ENCODE data around the gene RPS16. TPM values are rescaled to one million over a fixed set of nuclear protein-coding genes. Genes with fewer than 3 reads are reported as not detected.

The RPS16 gene
- total and polyA plus RNA-seq, 9 of the 15 experiments (the other 6 are each of a cell fraction or from before 2014, with no cell fraction given) = 82.6 to 3,671 (median 2,204) TPM

DNA sequence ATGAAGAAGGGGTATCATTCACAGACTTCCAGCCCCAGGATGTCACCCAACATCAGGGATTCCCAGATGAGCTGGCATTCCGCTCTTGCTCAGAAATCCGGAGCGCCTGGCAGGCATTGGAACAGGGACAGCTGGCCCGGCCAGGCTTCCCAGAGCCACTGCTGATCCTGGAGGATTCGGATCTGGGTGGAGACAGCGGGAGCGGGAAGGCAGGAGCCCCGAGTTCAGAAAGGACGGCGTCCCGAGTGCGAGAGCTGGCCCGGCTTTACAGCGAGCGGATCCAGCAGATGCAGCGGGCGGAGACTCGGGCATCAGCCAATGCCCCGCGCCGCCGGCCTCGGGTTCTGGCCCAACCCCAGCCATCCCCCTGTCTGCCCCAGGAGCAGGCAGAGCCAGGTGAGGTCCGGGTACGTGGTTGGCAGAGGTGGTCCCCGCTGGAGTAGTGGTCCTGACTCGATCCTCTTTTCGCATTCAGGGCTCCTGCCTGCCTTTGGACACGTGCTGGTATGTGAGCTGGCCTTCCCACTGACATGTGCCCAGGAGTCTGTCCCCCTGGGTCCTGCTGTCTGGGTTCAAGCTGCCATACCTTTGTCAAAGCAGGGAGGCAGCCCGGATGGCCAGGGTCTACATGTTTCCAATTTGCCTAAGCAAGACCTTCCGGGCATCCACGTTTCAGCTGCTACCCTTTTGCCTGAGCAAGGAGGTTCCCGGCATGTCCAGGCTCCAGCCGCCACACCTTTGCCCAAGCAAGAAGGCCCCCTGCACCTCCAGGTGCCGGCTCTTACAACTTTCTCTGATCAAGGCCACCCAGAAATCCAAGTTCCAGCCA lies 12.3 kb downstream of the RPS16 start:
- no peak for ATAC-seq
- Histone ChIP-seq H2AFZ (ENCODE audit: low read depth, low read length) (no peak overlapping the region), H3K36me3 (ENCODE audit: control insufficient read depth, insufficient read depth, low read length) (peaks cover 25% of the 10 kb centered on the region; the same call in 2 of the 3 replicates), H3K79me2 (ENCODE audit: control insufficient read depth, insufficient read depth, low read length) (no peaks in the 10 kb centered on the region), H3K4me3 (no peak overlapping the region), H4K20me1 (replicated peaks; ENCODE audit: control insufficient read depth, insufficient read depth, low read length) (no peaks in the 10 kb centered on the region), H3K9me1 (ENCODE audit: control insufficient read depth, insufficient read depth, low read length) (no peaks in the 10 kb centered on the region), H3K9ac (ENCODE audit: insufficient read depth in 1 of 2, low read depth in 2 of 2, low read length in 2 of 2) (peak overlapping the region in 1 of 2 experiments; percentile 50; a peak in 2 of 4 replicates), H3K27ac (ENCODE audit: extremely low read depth, low read depth, low read length) (no peak overlapping the region), H3K4me1 (replicated peaks in 1 of 2; ENCODE audit: control insufficient read depth in 2 of 2, insufficient read depth in 2 of 2, low read length in 2 of 2) (peaks cover 0 to 11% of the 10 kb centered on the region in 2 experiments; a peak in 1 of 5 replicates), H3K9me3 (replicated peaks; ENCODE audit: control insufficient read depth, insufficient read depth, low read depth, low read length) (no peaks in the 10 kb centered on the region), H3K4me2 (ENCODE audit: insufficient read depth, low read length) (no peak overlapping the region), H3K27me3 (ENCODE audit: control insufficient read depth in 2 of 2, insufficient read depth in 2 of 2, low read length in 2 of 2) (no peaks in the 10 kb centered on the region)
- FAIRE-seq = no peak
- WGBS (ENCODE audit: insufficient coverage, low coverage, missing lambda C conversion rate) = 82% methylated on average over 28 of the region's 35 CpGs
- in situ Hi-C loops (cut with MboI) (no loop called here), intact Hi-C loops (cut with micrococcal nuclease) (no loop called here)
- POLR2A ChIA-PET = interaction anchor here (0.7 to 9.1 kb wide), 7 partner anchors 10 to 80 kb away, joined by 3 to 141 read pairs (median 4); partner anchors contain the start of genes PLEKHG2 and RPS16
- DNase-seq (ENCODE audit: extremely low read depth in 1 of 4, low spot score in 3 of 4) = no peak
- CTCF ChIA-PET (ENCODE audit: low intra/inter-chr PET ratio) = no interaction called here
- TF ChIP-seq SIRT6 (IDR thresholded peaks at IDR 0.05; ENCODE audit: low read depth, low read length) (no peak), SMARCB1 (IDR thresholded peaks at IDR 0.05; ENCODE audit: insufficient read length, low read depth) (no peak), THRB (CRISPR knock-in tag; conservative IDR thresholded peaks at IDR 0.05) (no peak), MED1 (CRISPR knock-in tag; IDR thresholded peaks at IDR 0.05; ENCODE audit: borderline replicate concordance) (no peak), ETV1 (tag; conservative IDR thresholded peaks at IDR 0.05; ENCODE audit: low read depth) (no peak), RBFOX2 (IDR thresholded peaks at IDR 0.05; ENCODE audit: low read depth, low read length) (peak; percentile 26; the same call in 1 of the 2 replicates), ZNF12 (CRISPR knock-in tag; IDR thresholded peaks at IDR 0.05) (no peak), POLR2G (IDR thresholded peaks at IDR 0.05; ENCODE audit: low read depth, low read length) (peak; percentile 42; the same call in 1 of the 2 replicates), SMAD4 (CRISPR knock-in tag; conservative IDR thresholded peaks at IDR 0.05) (no peak), KAT2B (IDR thresholded peaks at IDR 0.05; ENCODE audit: low read depth, low read length) (no peak), NFE2 (IDR thresholded peaks at IDR 0.05; ENCODE audit: low read depth) (no peak)
- TF ChIP-seq, protein P1, sequence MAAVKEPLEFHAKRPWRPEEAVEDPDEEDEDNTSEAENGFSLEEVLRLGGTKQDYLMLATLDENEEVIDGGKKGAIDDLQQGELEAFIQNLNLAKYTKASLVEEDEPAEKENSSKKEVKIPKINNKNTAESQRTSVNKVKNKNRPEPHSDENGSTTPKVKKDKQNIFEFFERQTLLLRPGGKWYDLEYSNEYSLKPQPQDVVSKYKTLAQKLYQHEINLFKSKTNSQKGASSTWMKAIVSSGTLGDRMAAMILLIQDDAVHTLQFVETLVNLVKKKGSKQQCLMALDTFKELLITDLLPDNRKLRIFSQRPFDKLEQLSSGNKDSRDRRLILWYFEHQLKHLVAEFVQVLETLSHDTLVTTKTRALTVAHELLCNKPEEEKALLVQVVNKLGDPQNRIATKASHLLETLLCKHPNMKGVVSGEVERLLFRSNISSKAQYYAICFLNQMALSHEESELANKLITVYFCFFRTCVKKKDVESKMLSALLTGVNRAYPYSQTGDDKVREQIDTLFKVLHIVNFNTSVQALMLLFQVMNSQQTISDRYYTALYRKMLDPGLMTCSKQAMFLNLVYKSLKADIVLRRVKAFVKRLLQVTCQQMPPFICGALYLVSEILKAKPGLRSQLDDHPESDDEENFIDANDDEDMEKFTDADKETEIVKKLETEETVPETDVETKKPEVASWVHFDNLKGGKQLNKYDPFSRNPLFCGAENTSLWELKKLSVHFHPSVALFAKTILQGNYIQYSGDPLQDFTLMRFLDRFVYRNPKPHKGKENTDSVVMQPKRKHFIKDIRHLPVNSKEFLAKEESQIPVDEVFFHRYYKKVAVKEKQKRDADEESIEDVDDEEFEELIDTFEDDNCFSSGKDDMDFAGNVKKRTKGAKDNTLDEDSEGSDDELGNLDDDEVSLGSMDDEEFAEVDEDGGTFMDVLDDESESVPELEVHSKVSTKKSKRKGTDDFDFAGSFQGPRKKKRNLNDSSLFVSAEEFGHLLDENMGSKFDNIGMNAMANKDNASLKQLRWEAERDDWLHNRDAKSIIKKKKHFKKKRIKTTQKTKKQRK (IDR thresholded peaks at IDR 0.05; ENCODE audit: borderline replicate concordance, low read depth, low read length) = no peak
- BruUV-seq (replicated peaks) = no TSS peak

All from K562 (cell line).